IPS DF 19.7 (cell line): ENCODE measurements around the gene CSPG4.
"Not testable (repeated sequence)": the region's sequence is repeated elsewhere in the genome, so short reads cannot be mapped to it uniquely, and the experiment has no call there.

Experiments
- DNase-seq: peaks from one replicate; pipeline ENCODE4 v3.0.0-alpha.2; 2013; ENCODE audit warnings: low read depth, low spot score

Gene CSPG4

GRCh38 chr15:75739791-75740190, 27.1 kb upstream of the CSPG4 start:
- no peak for DNase-seq

DNA sequence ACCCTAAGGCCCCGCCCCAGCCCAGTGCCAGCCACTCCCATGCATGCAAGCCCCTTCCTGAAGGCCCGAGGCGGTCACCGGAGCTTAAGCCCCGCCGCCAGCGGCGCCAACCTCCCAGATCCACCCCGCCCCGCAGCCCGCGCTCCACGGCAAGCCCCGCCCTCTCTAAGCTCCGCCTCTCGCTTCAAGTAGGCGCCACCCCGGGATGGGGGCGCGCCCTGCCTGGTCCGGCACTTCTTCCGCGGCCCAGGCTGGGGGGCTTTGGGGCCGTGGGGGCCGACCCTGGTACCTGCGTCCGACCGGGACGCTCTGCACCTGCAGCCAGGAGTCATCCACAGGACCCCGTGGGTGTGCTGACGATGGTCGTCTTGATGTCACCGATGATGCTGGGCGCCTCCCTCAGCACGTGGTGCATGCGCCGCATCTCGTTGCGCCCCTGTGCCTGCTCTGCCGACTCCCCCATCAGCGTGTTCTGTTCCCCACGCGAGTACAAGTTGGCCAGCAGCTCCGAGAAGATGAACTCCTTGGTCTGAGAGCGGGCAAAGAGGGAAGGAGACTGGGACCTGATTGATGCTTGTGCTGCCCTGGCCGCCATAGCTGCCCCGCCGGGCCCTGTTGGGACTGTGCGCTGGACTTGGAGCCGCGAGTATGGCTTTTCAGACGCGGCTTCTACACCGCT, 26.1 kb upstream of the CSPG4 start:
- DNase-seq = no peak

DNA sequence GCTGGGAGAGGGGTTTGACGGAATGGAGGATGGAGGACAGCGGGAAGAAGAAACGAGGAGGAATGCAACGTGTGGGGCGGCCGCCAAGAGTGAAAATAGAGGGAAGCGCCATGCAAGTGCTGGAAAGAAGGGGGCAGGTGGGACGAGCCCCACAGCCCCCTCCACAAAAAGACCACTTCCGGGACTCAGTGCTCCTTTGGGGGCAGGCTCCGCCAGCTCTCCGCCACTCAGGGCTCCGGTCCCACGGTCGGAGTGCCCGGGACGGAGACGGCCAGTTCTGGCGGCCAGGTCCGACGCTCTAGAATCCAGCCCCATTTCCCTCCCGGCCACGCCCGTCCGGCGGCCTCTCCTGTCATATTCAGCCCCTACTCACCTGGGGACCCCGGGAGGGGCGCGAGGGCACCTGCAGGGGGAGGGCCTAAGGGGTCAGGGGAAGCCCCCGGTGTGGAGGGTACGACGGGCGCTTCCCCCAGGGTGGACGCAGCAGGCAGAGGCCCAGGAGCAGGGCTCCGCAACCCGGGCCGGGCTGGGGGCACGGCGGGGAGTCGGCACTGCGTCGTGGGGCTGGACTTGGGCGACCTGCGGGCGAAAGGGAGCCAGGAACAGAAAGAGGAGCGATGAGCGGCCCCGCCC, 25.5 kb upstream of the CSPG4 start:
- no peak for DNase-seq

GRCh38 chr15:75737116-75738013, 24.7 kb upstream of the CSPG4 start:
- DNase-seq = not testable (repeated sequence)

DNA sequence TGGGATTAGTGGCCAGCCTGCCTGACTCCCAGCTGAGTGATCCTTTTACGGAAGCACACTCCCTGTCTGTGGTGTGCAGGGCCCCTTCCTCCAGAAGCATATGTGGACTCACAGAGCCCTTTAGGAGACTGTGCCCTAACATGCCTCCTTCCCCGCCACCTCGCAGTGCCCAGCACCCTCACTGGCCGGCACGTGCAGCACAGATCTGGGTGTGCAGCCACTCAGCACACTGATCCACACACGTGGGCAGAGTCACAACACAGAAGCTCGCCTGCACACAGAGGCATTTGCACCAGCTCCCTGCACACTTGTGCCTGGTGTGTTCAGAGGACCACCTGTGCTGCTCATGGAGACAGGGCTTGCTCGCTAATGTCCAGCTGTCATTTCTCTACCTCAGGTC, 23.6 kb upstream of the CSPG4 start:
- DNase-seq = no peak

GRCh38 chr15:75734861-75735760, 22.5 kb upstream of the CSPG4 start:
- not testable (repeated sequence) for DNase-seq

DNA sequence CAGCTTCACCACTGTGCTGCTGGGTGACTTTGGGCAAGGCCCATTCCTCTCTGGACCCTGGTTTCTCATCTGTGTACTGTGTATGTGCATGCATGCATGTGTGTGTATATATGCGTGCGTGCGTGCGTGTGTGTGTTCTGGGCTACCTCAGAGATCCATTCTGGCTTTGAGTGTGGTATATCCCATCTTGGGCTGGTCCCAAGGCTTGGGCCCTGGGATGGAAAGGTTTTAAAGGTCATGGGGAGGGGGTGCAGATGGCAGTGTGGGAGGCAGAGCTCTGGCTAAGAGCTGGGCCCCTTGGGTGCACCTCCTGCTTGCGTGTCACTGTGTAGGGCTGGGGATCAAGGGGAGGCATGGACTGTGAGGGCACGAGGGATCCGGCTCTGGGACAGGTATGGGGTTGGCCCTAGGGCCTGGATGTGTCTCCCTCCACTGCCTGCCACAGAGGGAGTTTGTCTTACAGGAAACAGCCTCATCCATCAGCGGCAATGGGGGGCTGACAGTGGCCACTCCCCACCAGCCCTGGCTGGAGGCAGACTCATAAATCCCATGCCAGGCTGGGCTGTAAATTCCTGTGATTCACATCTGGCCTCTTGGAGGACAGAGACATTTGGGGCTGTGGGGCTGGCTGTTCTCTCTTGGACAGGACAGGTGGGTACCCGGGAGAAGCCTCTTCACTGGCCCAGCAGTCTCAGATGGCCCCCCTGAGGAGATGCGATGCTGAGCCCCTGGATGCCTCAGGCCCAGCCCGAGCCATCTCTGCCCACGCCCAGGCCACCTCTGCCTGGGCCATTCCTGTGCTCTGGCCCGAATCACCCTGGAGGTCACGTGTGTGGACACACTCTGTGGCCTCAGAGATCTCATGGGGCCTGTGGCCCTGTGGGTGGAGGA, 21.4 kb upstream of the CSPG4 start:
- no peak for DNase-seq

- DNase-seq = no peak
These were observed 20.3 kb upstream of the CSPG4 start for GRCh38 chr15:75732809-75733451.

GRCh38 chr15:75732177-75732808, 19.6 kb upstream of the CSPG4 start:
- DNase-seq = no peak

DNA sequence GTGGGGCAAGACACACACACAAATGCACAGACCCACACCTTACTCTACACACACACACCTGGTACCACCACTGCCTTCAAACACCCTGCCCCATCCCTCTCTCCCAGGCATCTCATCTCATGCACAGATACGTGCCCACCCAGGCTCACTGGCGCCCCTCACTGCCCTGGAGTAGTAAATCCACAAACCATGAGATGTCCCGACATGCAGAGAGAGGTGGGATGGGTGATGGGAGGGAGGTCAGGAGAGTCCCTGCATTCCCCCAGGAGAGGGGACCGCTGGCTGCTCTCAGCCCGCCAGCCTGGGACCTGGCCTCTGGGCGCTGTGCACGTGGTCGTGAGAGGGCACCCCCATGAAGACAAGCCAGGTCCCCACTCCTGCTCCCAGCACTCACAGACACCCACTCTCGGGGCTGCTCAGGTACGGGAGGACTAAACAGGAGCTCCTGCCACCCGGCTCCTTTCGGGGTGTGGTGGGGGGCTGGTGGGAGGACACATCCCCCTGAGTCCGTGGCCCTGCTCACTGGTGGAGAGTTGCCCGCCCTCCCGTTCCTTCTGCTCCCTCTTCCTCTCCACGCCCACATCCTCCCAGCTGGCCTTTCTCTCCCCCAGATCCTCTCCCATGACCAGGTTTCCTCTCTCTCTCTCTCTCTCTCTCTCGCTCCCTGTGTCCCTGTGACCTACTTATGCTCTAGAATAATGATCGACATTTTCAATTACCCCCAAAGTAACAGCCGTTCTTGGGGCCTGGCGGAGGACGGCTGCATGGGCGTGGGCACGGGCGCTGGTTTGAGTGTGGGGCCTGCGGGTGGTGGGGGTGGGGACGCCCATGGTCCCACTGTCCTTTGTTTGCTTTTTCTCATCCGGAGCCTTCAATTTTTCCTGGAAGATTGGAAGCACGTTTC, 18.9 kb upstream of the CSPG4 start:
- no peak for DNase-seq

- not testable (repeated sequence) for DNase-seq
These were observed 18.0 kb upstream of the CSPG4 start for GRCh38 chr15:75730376-75731247.

DNA sequence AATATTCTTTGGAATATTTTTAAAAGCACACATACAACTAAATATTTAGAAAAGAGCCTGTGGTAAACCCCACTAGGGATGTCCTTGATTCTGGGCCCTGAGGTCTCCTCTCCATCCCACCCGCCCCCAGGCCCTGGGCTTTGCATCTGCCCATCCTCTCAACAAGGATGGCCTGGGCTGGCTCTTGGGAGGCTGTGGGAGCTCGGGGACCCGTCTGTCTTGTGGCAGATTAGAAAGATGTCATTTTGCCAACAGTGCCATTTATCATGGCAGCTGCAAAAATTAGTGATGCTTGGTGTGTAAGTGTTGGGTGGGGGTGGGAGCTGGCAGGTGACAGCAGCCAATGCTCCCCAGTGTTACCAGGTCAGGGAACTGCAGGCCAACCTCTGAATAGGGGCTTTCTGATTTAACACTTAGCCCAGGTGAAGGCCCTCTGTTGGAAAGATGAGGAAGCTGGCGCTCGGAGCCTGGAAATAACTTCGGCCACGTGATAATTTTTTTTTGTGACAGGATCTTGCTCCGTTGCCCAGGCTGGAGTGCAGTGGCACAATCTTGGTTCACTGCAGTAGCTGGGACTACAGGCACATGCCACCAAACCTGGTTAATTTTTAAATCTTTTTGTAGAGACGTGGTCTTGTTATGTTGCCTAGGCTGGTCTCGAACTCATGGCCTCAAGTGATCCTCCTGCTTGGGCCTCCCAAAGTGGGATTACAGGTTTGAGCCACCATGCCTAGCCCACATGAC, 16.9 kb upstream of the CSPG4 start:
- no peak for DNase-seq

- DNase-seq = no peak
These were observed 15.4 kb upstream of the CSPG4 start for GRCh38 chr15:75727851-75728715.

GRCh38 chr15:75727031-75727531, 14.4 kb upstream of the CSPG4 start:
- DNase-seq = no peak
